NCI-H510A treated with DMSO at 0.1 percent for 48 hours (cell line): ENCODE results near the gene CDKN2A.

Experiments
- DNase-seq: peaks from one replicate; lab custom pipeline; 2025; lab: John Stamatoyannopoulos, UW

The CDKN2A gene

GRCh38 chr9:22005702-22006606 is 11.8 kb upstream of the CDKN2A start:
- no peak for DNase-seq

- no peak for DNase-seq
These were observed 11.0 kb upstream of the CDKN2A start for GRCh38 chr9:22005021-22005701.

DNA sequence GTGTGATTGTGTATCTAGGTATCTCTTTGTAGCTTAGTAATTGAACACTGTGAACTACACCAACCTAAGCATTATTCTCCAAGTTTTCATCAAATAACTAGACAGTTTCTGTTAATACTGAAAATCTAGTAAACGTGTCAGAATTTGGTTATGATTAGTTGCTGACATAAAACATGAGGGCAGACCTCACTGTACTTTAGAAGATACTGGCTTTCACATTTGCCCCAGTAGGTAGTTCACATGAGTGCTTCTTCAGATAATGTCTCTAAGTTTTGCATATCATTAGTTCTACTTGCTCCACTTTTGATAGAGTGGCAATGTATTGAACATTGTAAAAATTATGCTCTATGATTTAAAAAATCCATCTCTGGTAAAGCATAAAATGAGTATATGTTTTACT is 7.8 kb upstream of the CDKN2A start:
- no peak for DNase-seq

GRCh38 chr9:21998026-21998425 is 3.8 kb upstream of the CDKN2A start:
- no peak for DNase-seq

DNA sequence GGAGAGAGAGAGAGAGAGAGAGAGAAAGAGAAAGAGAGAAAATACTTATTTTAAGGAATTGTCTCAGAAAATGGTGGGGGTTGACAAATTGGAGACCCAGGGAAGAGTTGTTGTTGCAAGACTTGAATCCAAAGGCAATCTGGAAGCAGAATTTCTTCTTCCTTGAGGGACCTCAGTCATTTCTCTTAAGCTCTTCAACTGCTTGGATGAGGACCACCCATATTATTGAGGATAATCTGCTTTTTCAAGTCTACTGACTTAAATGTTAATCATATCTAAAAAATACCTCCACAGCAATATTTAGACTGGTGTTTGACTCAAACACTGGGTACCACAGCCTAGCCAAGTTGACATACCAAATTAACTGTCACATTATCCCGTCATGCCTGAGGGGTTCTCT is 3.3 kb upstream of the CDKN2A start:
- DNase-seq = no peak

- no peak for DNase-seq
These were observed 2.7 kb upstream of the CDKN2A start for GRCh38 chr9:21996858-21997257.

- peak; percentile 53 for DNase-seq
These were observed 2.2 kb upstream of the CDKN2A start for GRCh38 chr9:21996438-21996837.

- peak; percentile 14 for DNase-seq
These were observed 1.6 kb upstream of the CDKN2A start for GRCh38 chr9:21995666-21996398.

DNA sequence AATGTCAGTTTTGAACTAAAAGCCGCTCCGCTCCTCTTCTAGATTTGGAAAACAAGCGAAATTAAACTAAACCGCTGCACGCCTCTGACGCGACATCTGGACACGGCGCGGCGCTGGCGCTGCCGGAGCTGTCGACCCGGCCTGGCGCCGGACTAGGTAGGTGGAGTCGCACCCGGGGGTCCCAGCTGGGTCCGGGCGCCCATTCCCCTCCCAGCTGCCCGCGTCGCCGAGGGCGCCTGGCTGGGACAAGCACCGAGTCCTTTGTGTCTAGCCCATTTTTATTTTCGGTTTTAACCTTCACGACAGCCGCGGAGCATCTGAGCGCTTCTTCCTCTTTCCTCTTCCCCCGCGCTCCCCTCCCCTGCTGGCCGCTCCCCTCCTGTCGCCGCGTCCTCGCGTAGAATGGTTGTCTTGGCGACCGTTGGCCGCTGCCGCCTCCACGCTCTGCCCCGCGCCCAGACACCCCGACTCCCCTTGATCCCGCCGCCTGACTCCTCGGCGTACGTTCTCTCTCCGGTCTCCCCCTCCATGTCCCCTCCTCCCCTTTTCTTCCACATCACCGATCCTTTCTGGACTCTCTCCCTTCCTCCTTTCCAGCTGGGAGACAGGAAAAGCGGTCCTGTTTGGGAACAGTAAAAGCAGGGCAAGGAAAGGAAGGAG is 944 bp upstream of the CDKN2A start:
- DNase-seq = peak; percentile 50

DNA sequence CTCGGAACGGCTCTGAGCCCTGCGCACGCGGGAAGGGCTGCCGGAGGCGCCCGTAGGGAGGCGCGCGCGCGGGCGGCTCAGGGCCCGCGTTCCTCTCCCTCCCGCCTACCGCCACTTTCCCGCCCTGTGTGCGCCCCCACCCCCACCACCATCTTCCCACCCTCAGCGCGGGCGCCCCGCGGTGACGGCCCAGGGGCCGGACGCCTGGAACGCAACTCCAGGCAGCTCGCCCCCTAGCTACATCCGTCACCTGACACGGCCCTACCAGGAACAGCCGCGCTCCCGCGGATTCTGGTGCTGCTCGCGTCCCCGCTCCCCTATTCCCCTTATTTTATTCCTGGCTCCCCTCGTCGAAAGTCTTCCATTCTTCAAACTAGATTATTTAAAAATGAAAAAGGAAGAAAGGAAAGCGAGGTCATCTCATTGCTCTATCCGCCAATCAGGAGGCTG is 389 bp upstream of the CDKN2A start, which contains the start of gene CDKN2B-AS1:
TSS of gene CDKN2B-AS1 (plus strand) at position 236 of the 450 bp plus-strand sequence.
- DNase-seq = peak; percentile 79

- no peak for DNase-seq
These were observed 1.2 kb downstream of the CDKN2A start for GRCh38 chr9:21993007-21993406.

DNA sequence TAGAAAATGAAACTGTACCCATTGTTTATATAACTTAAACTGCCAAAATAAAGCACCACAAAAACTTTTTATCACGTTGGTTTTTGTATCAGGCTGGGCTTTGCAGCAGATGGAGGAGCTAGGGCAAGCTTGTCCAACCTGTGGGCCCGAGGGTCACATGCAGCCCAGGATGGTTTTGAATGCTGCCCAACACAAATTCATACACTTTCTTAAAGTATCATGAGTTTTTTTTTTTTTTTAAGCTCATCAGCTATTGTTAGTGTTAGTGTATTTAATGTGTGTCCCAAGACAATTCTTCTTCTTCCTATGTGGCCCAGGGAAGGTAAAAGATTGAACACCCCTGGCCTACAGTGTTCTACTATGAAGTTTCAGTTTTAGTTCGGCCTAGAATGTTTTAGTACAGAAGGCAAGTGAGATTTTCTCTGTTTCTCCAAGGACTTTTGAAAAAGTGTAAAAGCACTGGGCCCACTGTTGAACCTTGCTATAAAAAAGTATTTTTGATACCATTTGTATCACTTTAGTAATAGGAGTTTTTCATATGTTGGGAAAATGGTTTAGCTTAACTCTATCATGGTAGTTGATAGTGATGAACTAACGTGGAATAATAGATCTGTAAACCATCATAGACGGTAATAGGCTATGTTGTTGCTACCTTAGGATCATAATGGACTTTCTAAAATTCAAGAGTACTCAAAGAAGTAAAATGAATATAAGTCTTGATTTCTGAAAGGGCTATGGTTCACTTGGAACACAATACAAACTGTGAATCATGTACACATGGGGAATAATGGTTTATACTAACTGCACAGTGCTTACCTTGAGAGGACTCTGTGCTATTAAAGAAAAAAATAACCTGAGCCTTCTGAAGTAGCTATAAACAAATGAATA is 2.9 kb downstream of the CDKN2A start:
- no peak for DNase-seq

DNA sequence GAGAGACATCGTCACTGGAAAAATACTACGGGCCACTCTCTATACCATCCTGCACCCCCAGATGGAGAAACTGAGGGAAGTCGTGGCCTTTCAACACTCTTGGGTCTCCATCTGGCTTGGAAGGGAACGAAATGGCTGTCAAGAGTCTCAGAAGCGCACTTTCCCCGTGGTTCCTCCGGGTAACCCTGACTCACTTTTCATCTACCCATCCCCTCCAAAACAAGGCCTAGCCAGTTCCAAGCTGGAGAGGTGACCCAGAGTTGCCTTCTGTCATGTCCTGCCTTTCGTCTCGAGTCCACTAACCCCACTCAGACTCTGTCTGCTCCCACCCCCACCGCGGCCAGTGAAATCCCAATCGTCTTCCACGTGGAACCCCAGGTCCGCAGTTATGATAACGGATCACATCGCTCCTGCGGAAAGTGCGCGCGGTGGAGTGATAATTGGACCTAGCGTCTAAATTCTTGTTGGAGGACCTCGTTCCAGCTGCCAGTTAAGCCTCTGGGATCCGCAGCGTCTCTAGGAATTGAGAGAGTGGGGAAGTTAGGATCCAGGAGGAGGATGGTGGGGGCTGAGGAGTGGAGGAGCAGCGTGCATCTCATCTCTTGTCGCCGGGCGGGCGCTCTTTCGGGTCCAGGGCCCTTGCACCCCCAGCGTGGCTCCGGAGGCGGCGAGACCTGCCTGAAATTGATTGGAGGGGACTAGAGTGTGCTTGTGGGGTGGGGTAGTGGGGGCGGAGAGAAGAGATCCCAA is 4.6 kb downstream of the CDKN2A start:
- DNase-seq = no peak

DNA sequence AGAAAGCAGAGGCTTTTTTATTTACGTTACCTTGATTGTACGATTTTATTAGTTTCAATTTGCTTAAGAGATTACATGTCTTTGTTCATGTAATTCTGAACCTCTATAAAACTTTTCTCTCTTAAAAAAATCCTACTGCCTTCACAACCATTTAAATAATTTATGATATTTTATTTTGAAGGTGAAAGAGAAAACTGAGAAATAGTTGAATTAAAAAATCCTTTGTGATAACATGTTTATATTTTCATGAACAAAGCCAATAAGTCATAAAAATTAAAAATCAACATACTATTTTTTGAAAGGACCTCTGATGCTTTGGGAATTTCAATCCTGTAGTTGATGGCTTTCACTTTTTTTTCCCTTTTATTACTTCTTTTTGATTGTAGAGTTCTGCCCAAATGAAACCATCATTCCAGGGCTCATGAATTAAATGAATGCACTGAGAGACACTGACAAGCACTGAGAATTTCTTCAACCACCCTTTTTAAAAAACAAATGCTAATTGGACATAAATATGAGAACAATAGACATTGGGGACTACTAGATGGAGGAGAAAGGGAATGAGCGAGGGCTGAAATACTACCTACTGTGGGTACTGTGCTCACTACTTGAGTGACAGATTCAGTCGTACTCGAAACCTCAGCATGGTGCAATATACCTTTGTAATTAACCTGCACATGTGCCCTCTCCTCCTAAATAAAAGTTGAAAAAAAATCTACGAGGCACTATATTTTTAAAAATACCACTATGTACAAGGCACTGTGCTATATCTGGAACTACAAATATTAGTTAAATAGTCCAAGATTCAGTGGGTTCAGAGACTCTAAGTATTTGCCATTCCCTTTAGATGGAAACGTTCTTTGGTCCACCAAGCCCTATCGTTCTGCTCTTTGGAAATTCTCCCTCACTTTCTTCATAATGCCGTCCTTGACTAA is 5.9 kb downstream of the CDKN2A start:
- no peak for DNase-seq

DNA sequence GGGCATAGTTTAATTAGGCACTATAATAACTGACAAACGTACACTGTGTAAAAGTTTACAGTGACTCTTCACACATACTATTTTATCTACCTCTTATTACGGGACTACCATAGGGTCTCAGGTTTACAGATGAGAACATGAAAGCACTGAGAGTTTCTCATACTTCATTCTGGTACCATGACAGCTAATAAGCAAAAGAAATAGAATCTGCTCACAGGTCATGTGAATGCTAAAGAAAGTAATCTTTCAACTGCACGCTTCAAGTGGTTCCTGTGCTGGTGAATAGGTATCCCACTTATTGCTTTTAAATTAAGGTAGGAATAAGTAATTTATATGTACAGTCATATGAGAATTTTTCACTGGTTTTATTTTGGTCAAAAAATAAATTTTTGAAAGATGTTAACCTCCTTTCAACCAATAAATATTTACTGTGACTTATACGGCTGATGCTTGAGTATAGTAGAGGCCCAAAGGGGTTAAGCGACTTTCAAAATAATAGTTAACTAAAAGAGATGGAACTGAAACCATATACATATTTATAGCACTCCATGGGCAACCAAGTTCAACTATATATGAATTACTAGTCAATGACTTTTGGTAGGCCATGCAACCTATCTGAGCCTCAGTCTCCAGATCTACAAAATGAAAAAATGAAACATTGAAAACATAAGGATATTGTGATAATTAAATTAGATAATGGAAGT is 8.1 kb downstream of the CDKN2A start:
- no peak for DNase-seq

GRCh38 chr9:21984101-21984500 is 10.1 kb downstream of the CDKN2A start:
- DNase-seq = no peak

GRCh38 chr9:21983561-21983935 is 10.6 kb downstream of the CDKN2A start:
- DNase-seq = no peak

DNA sequence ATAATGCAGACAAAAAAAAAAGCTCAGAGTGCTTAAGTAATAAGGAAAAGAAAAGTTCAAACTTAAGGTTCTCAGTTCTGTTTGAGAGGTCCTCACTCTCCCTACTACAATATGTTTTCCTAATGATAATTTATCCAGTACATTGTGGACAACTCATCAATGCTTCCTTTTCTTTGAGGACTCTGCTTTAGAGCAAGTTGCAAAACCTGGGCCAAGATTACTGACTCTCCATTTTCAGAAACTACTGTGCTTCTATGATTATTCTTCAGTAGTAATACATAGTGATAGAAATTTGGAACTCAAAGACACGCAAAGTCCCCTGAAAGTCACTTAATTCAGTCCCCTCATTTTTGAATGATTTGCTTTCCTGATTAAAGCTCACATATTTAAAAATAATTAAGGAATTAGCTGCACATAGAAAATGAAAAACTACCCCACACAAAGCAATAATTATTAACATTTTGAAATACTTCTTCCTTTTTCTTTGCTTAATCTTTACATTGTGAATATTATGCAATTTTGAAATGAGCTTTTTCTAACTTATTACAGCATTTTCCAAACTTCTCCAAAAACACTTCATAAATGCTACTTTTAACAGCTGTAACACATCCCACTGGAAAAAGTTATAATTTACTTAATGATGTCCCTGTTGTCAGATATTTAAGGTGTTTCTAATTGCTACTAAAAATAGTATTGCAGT is 11.2 kb downstream of the CDKN2A start:
- no peak for DNase-seq
